ENCODE measurements around the gene CLDN16.

CLDN16 gene

DNA sequence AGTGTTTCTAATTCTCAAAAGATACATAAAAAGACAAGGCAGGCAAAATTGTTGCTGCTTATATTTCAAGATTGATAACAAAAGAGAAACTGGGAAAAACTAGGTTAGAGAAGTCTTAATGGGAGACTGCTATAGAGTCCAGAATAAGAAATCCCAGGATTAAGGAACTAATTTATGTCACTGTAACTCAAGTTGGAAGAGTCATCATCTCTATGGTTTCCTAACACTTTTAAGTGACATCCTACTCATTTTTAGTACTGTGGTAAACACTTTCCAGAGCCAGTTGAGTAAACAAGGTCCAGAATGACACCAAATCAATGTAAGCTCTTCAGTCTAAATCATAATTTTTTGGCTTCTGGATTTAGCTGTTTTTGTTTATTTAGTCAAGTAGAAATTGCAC lies 8.0 kb downstream of the CLDN16 start:
- TF ChIP-seq, protein P1, sequence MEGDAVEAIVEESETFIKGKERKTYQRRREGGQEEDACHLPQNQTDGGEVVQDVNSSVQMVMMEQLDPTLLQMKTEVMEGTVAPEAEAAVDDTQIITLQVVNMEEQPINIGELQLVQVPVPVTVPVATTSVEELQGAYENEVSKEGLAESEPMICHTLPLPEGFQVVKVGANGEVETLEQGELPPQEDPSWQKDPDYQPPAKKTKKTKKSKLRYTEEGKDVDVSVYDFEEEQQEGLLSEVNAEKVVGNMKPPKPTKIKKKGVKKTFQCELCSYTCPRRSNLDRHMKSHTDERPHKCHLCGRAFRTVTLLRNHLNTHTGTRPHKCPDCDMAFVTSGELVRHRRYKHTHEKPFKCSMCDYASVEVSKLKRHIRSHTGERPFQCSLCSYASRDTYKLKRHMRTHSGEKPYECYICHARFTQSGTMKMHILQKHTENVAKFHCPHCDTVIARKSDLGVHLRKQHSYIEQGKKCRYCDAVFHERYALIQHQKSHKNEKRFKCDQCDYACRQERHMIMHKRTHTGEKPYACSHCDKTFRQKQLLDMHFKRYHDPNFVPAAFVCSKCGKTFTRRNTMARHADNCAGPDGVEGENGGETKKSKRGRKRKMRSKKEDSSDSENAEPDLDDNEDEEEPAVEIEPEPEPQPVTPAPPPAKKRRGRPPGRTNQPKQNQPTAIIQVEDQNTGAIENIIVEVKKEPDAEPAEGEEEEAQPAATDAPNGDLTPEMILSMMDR (IDR thresholded peaks at IDR 0.05; ENCODE audit: low read depth, low read length) = no peak
- Histone ChIP-seq H3K27ac (no peak overlapping the region), H3K9me3 (ENCODE audit: severe bottlenecking) (no peaks in the 10 kb centered on the region), H3K36me3 (no peaks in the 10 kb centered on the region), H3K27me3 (ENCODE audit: insufficient read depth, low read depth, severe bottlenecking) (no peaks in the 10 kb centered on the region), H3K4me3 (ENCODE audit: low read depth, low read length) (no peak overlapping the region)
- DNase-seq = no peak

DNA sequence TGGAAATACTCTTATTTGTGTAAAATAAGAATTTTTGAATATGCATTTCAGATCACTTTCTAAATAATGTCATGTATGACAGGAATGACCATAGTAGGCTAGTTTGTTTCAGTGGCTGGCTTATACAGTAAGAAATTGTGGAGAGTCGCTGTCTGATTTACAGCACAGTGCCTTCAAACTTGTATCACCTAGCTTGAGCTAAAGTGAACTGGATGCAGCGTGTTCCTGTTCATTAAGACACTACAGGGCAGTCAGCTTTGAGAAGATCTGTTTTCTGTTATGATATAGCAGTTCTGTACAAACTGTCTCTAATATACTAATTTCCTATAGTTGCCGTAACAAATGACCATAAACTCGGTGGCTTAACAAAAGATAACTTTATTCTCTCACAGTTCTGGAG lies 9.9 kb downstream of the CLDN16 start:
- Histone ChIP-seq H3K27ac (no peak overlapping the region), H3K36me3 (no peaks in the 10 kb centered on the region), H3K27me3 (ENCODE audit: insufficient read depth, low read depth, severe bottlenecking) (no peaks in the 10 kb centered on the region), H3K4me3 (ENCODE audit: low read depth, low read length) (no peak overlapping the region), H3K9me3 (ENCODE audit: severe bottlenecking) (no peaks in the 10 kb centered on the region)
- DNase-seq = no peak
- TF ChIP-seq, protein P1 (IDR thresholded peaks at IDR 0.05; ENCODE audit: low read depth, low read length) = no peak

DNA sequence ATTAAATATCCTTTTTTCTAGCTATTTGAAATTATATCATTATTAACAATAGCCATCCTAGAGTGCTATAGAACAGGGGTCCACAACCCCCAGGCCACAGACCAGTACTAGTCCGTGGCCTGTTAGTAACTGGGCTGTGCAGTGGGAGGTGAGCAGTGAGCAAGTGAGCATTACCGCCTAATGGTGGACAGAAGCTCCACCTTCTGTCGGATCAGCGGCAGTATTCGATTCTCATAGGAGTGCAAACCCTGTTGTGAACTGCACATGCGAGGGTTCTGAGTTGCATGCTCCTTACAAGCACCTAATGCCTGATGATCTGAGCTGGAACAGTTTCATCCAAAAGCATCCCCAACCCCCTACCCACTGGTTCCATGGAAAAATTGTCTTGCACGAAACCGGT lies 11.7 kb downstream of the CLDN16 start:
- no peak for DNase-seq
- H3K27ac ChIP-seq = no peak overlapping the region
- TF ChIP-seq, protein P1 (IDR thresholded peaks at IDR 0.05; ENCODE audit: low read depth, low read length) = no peak
- H3K9me3 ChIP-seq (ENCODE audit: severe bottlenecking) = no peaks in the 10 kb centered on the region
- H3K4me3 ChIP-seq (ENCODE audit: low read depth, low read length) = no peak overlapping the region
- H3K36me3 ChIP-seq = no peaks in the 10 kb centered on the region
- no peaks in the 10 kb centered on the region for H3K27me3 ChIP-seq (ENCODE audit: insufficient read depth, low read depth, severe bottlenecking)

DNA sequence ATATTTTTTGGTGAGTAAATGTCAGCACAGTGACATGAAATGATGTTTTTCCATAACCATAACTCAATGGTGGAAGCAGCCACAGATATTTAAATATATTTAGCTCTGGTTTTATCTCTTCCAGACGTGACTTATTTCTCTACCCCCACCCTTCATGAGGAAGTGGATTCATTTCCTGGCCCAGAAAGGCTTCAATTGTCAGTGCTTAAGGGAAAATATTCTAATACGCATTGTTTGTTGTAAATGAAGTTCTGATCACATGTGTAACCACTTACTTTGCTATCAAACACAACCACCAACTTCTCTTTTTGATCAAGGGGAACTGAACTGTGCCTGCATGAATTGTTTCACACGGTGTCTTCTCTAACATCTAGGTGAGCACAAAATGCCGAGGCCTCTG lies 14.0 kb downstream of the CLDN16 start:
- Histone ChIP-seq H3K27me3 (ENCODE audit: insufficient read depth, low read depth, severe bottlenecking) (no peaks in the 10 kb centered on the region), H3K36me3 (no peaks in the 10 kb centered on the region), H3K27ac (no peak overlapping the region), H3K9me3 (ENCODE audit: severe bottlenecking) (no peaks in the 10 kb centered on the region), H3K4me3 (ENCODE audit: low read depth, low read length) (no peak overlapping the region)
- DNase-seq = no peak
- TF ChIP-seq, protein P1 (IDR thresholded peaks at IDR 0.05; ENCODE audit: low read depth, low read length) = no peak

DNA sequence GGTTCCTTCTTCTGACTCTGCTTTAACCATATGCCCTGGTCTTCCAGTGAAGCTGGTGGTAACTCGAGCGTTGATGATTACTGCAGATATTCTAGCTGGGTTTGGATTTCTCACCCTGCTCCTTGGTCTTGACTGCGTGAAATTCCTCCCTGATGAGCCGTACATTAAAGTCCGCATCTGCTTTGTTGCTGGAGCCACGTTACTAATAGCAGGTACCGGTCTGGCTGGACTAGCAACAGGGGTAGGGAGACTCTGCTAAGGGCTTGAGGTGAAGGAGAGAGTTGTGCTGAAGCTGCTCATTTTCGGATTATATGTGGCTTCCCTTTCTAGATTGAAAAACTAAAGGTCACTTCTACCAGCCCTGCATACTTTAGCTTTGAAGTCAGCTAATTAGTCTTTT lies 16.8 kb downstream of the CLDN16 start:
- Histone ChIP-seq H3K4me3 (ENCODE audit: low read depth, low read length) (no peak overlapping the region), H3K9me3 (ENCODE audit: severe bottlenecking) (no peaks in the 10 kb centered on the region), H3K27ac (no peak overlapping the region), H3K36me3 (no peaks in the 10 kb centered on the region), H3K27me3 (ENCODE audit: insufficient read depth, low read depth, severe bottlenecking) (no peaks in the 10 kb centered on the region)
- TF ChIP-seq, protein P1 (IDR thresholded peaks at IDR 0.05; ENCODE audit: low read depth, low read length) = no peak
- no peak for DNase-seq

DNA sequence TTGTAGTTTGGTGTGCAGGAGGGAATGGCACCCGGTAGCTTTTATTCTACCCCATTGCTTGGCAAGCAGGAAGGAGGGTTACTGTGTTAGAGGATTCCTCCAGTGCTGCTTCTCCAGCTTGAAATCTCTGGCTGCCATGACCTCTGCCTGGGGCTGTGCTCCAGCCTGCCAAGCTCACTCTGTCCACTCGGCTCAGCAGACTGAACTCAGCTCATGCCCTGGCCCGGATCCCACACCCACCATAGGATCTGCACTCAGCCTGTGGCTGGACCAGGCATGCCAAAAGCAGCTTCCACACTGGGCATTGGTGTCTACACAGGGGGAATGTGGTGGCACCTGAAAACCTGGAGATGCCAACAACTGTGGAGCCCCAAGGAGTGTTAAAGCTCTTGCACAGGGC lies 26.3 kb downstream of the CLDN16 start:
- Histone ChIP-seq H3K4me3 (ENCODE audit: low read depth, low read length) (no peak overlapping the region), H3K27ac (no peak overlapping the region), H3K36me3 (no peaks in the 10 kb centered on the region), H3K9me3 (ENCODE audit: severe bottlenecking) (no peaks in the 10 kb centered on the region), H3K27me3 (ENCODE audit: insufficient read depth, low read depth, severe bottlenecking) (no peaks in the 10 kb centered on the region)
- no peak for DNase-seq
- TF ChIP-seq, protein P1 (IDR thresholded peaks at IDR 0.05; ENCODE audit: low read depth, low read length) = no peak
